ENCODE results near the gene OR4D2. TPM values are rescaled to one million over a fixed set of nuclear protein-coding genes. Genes with fewer than 3 reads are reported as not detected.
"Not testable (repeated sequence)": the region's sequence is repeated elsewhere in the genome, so short reads cannot be mapped to it uniquely, and the experiment has no call there.

Gene OR4D2
- total and polyA plus RNA-seq, 2 experiments from 2014 or later: not detected

- no peaks in the 10 kb centered on the region for H3K36me3 ChIP-seq (replicated peaks; ENCODE audit: insufficient read depth, low read depth)
- H3K9me3 ChIP-seq (ENCODE audit: low read depth): no peaks in the 10 kb centered on the region
- TF ChIP-seq EZH2 (IDR thresholded peaks at IDR 0.05; ENCODE audit: borderline replicate concordance) (no peak), EZH2phosphoT487 (IDR thresholded peaks at IDR 0.05; ENCODE audit: low read depth, severe bottlenecking, unreplicated experiment) (no peak), CTCF (IDR thresholded peaks at IDR 0.05; ENCODE audit: poor library complexity) (peak; percentile 32)
- peaks cover 65% of the 10 kb centered on the region for H3K27me3 ChIP-seq
- no peaks in the 10 kb centered on the region for H3K4me1 ChIP-seq (ENCODE audit: insufficient read depth)
- H4K20me1 ChIP-seq (ENCODE audit: insufficient read depth, poor library complexity, severe bottlenecking): no peaks in the 10 kb centered on the region
- H3K27ac ChIP-seq: no peak overlapping the region
- H2AFZ ChIP-seq: no peak overlapping the region
- no peaks in the 10 kb centered on the region for H3K79me2 ChIP-seq
- 19% methylated on average over 8 of the region's 8 CpGs for WGBS (ENCODE audit: low lambda C conversion rate, missing lambda C conversion rate)
- no peak overlapping the region for H3K4me3 ChIP-seq
- no peak overlapping the region for H3K4me2 ChIP-seq
- no peaks in the 10 kb centered on the region for H3K9me2 ChIP-seq (replicated peaks; ENCODE audit: insufficient read depth)
- DNase-seq (ENCODE audit: low spot score): peak; percentile 28
Observed at GRCh38 chr17:58136669-58137279, 30.0 kb upstream of the OR4D2 start.

- no peaks in the 10 kb centered on the region for H3K9me2 ChIP-seq (replicated peaks; ENCODE audit: insufficient read depth)
- H2AFZ ChIP-seq: no peak overlapping the region
- H3K79me2 ChIP-seq: no peaks in the 10 kb centered on the region
- no peak overlapping the region for H3K4me2 ChIP-seq
- H3K9me3 ChIP-seq (ENCODE audit: low read depth): peaks cover 6% of the 10 kb centered on the region
- 90% methylated on average over 3 of the region's 5 CpGs for WGBS (ENCODE audit: low lambda C conversion rate, missing lambda C conversion rate)
- H3K27me3 ChIP-seq: peaks cover 33% of the 10 kb centered on the region
- no peaks in the 10 kb centered on the region for H4K20me1 ChIP-seq (ENCODE audit: insufficient read depth, poor library complexity, severe bottlenecking)
- DNase-seq (ENCODE audit: low spot score): no peak
- no peak overlapping the region for H3K27ac ChIP-seq
- H3K4me3 ChIP-seq: no peak overlapping the region
- H3K4me1 ChIP-seq (ENCODE audit: insufficient read depth): no peaks in the 10 kb centered on the region
- no peaks in the 10 kb centered on the region for H3K36me3 ChIP-seq (replicated peaks; ENCODE audit: insufficient read depth, low read depth)
- TF ChIP-seq CTCF (IDR thresholded peaks at IDR 0.05; ENCODE audit: poor library complexity): no peak
- no peak for TF ChIP-seq EZH2phosphoT487 (IDR thresholded peaks at IDR 0.05; ENCODE audit: low read depth, severe bottlenecking, unreplicated experiment)
- no peak for TF ChIP-seq EZH2 (IDR thresholded peaks at IDR 0.05; ENCODE audit: borderline replicate concordance)
Observed at GRCh38 chr17:58141505-58141904, 25.3 kb upstream of the OR4D2 start.

GRCh38 chr17:58143335-58143734, 23.4 kb upstream of the OR4D2 start:
- H3K9me3 ChIP-seq (ENCODE audit: low read depth); DNase-seq (ENCODE audit: low spot score); H3K4me3 ChIP-seq; H3K79me2 ChIP-seq; H3K4me2 ChIP-seq; H3K27ac ChIP-seq; H4K20me1 ChIP-seq (ENCODE audit: insufficient read depth, poor library complexity, severe bottlenecking); H3K9me2 ChIP-seq (replicated peaks; ENCODE audit: insufficient read depth); H3K4me1 ChIP-seq (ENCODE audit: insufficient read depth); H2AFZ ChIP-seq; H3K36me3 ChIP-seq (replicated peaks; ENCODE audit: insufficient read depth, low read depth): not testable (repeated sequence)
- peaks cover 29% of the 10 kb centered on the region for H3K27me3 ChIP-seq
- WGBS (ENCODE audit: low lambda C conversion rate, missing lambda C conversion rate): 87% methylated on average over 4 of the region's 4 CpGs

- TF ChIP-seq EZH2phosphoT487 (IDR thresholded peaks at IDR 0.05; ENCODE audit: low read depth, severe bottlenecking, unreplicated experiment) (no peak), EZH2 (IDR thresholded peaks at IDR 0.05; ENCODE audit: borderline replicate concordance) (no peak), CTCF (IDR thresholded peaks at IDR 0.05; ENCODE audit: poor library complexity) (no peak)
- Histone ChIP-seq H4K20me1 (ENCODE audit: insufficient read depth, poor library complexity, severe bottlenecking) (no peaks in the 10 kb centered on the region), H3K4me1 (ENCODE audit: insufficient read depth) (no peaks in the 10 kb centered on the region), H3K4me3 (no peak overlapping the region), H3K9me2 (replicated peaks; ENCODE audit: insufficient read depth) (no peaks in the 10 kb centered on the region), H3K36me3 (replicated peaks; ENCODE audit: insufficient read depth, low read depth) (no peaks in the 10 kb centered on the region), H3K27me3 (peaks cover 30% of the 10 kb centered on the region), H3K4me2 (no peak overlapping the region), H2AFZ (no peak overlapping the region), H3K9me3 (ENCODE audit: low read depth) (peaks cover 6% of the 10 kb centered on the region), H3K79me2 (no peaks in the 10 kb centered on the region), H3K27ac (no peak overlapping the region)
- WGBS (ENCODE audit: low lambda C conversion rate, missing lambda C conversion rate): 90% methylated on average over 1 of the region's 1 CpG
- DNase-seq (ENCODE audit: low spot score): no peak
Observed at GRCh38 chr17:58144801-58145200, 22.0 kb upstream of the OR4D2 start.

Data from hepatocyte (in vitro differentiated cells).